Gastrocnemius medialis (tissue), 4 donors: Measurements from ENCODE around the gene KLC3. TPM values are rescaled to one million over a fixed set of nuclear protein-coding genes. Genes with fewer than 3 reads are reported as not detected.
A peak's percentile ranks its signal among the peaks of the same experiment; 100 is the strongest.
"Not testable (repeated sequence)": the region's sequence is repeated elsewhere in the genome, so short reads cannot be mapped to it uniquely, and the experiment has no call there.

Source experiments
- ATAC-seq, 2 donors: fragments of 150-250 bp; one replicate each; pipeline ENCODE4 v1.9.1; 2016
- DNase-seq, 2 donors: peaks; one replicate each; pipeline ENCODE4 v3.0.0-alpha.2; 2019
- H3K27ac ChIP-seq, 4 donors: fragments of 200-600 bp; sonication (generic); 1 replicate in 1 of 4; 2 replicates in 3 of 4; pipeline ENCODE4 v1.5.1; 2016 to 2018; ENCODE audit warnings: mild to moderate bottlenecking in 2 of 4, moderate library complexity in 1 of 4
- H3K27me3 ChIP-seq, 3 donors: fragments of 200-600 bp; sonication (generic) in 2 of 3; 1 replicate in 1 of 3; 2 replicates in 2 of 3; pipeline versions ENCODE4 v1.5.1 to v1.6.0; 2016 to 2019; ENCODE audit warnings: mild to moderate bottlenecking in 1 of 3, moderate library complexity in 1 of 3
- H3K36me3 ChIP-seq, 2 donors: fragments of 200-600 bp; sonication (generic) in 1 of 2; one replicate each; pipeline ENCODE4 v1.5.1; 2017 to 2018
- H3K4me1 ChIP-seq, 2 donors: fragments of 200-600 bp; sonication (generic) in 1 of 2; one replicate each; pipeline ENCODE4 v1.5.1; 2016 to 2017; ENCODE audit warnings: mild to moderate bottlenecking in 2 of 2
- H3K4me3 ChIP-seq, 4 donors: fragments of 200-600 bp; sonication (generic) in 3 of 4; 1 replicate in 1 of 4; 2 replicates in 3 of 4; pipeline ENCODE4 v1.5.1; 2016 to 2019; ENCODE audit warnings: mild to moderate bottlenecking in 2 of 4
- H3K9me3 ChIP-seq, 3 donors: fragments of 200-600 bp; sonication (generic) in 2 of 3; 1 replicate in 1 of 3; 2 replicates in 2 of 3; pipeline ENCODE4 v1.5.1; 2016 to 2019
- POLR2A ChIP-seq, 2 donors: fragments of 450-650 bp; IDR thresholded peaks; one replicate each; pipeline ENCODE4 v1.6.1; 2017; ENCODE audit warnings: antibody characterized with exemption in 2 of 2, mild to moderate bottlenecking in 2 of 2, moderate library complexity in 2 of 2
- in situ Hi-C, 4 donors: fragments of 200-750 bp; cut with MboI; loops; one replicate each; pipeline versions ENCODE4 v1.15.0 to v1.8.0; 2017; ENCODE audit warnings: low sequenced_read_pairs in 4 of 4
- intact Hi-C: fragments of 100-400 bp; cut with DNase I; formaldehyde crosslinking; loops from one replicate; pipeline ENCODE4 v1.15.1; 2023; ENCODE audit warnings: low total_unique reads
- total RNA-seq, 4 donors: library from RNA; depleted of rRNA; stranded (reverse); fragments of >200 nt; gene quantifications; one replicate each; pipeline versions ENCODE4 v1.1.0 to v1.2.3, GENCODE V29; 2016
- TF ChIP-seq, protein P1 (sequence below), 5 experiments: fragments of 450-650 bp in 3 of 5; fragments of 200-600 bp in 2 of 5; sonication (generic) in 2 of 5; IDR thresholded peaks in 4 of 5; conservative IDR thresholded peaks in 1 of 5; 1 replicate in 4 of 5; 2 replicates in 1 of 5; pipeline ENCODE4 v1.5.1; 2016 to 2019; ENCODE audit warnings: antibody characterized with exemption in 5 of 5, mild to moderate bottlenecking in 3 of 5, moderate library complexity in 3 of 5

KLC3 gene
- total RNA-seq, 4 donors from 2014 or later, result 2.7 TPM; not detected in 3

- peak overlapping the region in 3 of 4 donors; percentile 97 to 100 (median 99) for H3K27ac ChIP-seq
- DNase-seq (no peak), ATAC-seq (no peak)
- peaks cover 20 to 29% of the 10 kb centered on the region in 2 donors for H3K4me1 ChIP-seq
- no peaks in the 10 kb centered on the region for H3K9me3 ChIP-seq
- in situ Hi-C loops, result no loop called here
- H3K36me3 ChIP-seq, result peaks cover 0 to 11% of the 10 kb centered on the region in 2 donors
- no peaks in the 10 kb centered on the region for H3K27me3 ChIP-seq
- no peak for TF ChIP-seq POLR2A (IDR thresholded peaks at IDR 0.05)
- TF ChIP-seq, protein P1, sequence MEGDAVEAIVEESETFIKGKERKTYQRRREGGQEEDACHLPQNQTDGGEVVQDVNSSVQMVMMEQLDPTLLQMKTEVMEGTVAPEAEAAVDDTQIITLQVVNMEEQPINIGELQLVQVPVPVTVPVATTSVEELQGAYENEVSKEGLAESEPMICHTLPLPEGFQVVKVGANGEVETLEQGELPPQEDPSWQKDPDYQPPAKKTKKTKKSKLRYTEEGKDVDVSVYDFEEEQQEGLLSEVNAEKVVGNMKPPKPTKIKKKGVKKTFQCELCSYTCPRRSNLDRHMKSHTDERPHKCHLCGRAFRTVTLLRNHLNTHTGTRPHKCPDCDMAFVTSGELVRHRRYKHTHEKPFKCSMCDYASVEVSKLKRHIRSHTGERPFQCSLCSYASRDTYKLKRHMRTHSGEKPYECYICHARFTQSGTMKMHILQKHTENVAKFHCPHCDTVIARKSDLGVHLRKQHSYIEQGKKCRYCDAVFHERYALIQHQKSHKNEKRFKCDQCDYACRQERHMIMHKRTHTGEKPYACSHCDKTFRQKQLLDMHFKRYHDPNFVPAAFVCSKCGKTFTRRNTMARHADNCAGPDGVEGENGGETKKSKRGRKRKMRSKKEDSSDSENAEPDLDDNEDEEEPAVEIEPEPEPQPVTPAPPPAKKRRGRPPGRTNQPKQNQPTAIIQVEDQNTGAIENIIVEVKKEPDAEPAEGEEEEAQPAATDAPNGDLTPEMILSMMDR (IDR thresholded peaks at IDR 0.05 in 4 of 5, conservative IDR thresholded peaks at IDR 0.05 in 1 of 5), result no peak
- H3K4me3 ChIP-seq, result no peak overlapping the region
- intact Hi-C loops, result loop anchor here (5.0 kb wide), 1 partner anchor 115 kb away; the partner anchor contains the start of gene ERCC1
Observed at GRCh38 chr19:45307361-45307760, 33.2 kb upstream of the KLC3 start.

GRCh38 chr19:45309322-45309721, 31.2 kb upstream of the KLC3 start:
- in situ Hi-C loops, DNase-seq, H3K27me3 ChIP-seq, ATAC-seq, H3K9me3 ChIP-seq, H3K4me3 ChIP-seq: not testable (repeated sequence)
- peak overlapping the region; percentile 97 to 100 (median 100) for H3K27ac ChIP-seq
- intact Hi-C loops, result loop anchor here (5.0 kb wide), 1 partner anchor 113 kb away; the partner anchor contains the start of gene ERCC1
- H3K36me3 ChIP-seq, result peaks cover 0 to 11% of the 10 kb centered on the region in 2 donors
- peaks cover 30 to 36% of the 10 kb centered on the region in 2 donors for H3K4me1 ChIP-seq

DNA sequence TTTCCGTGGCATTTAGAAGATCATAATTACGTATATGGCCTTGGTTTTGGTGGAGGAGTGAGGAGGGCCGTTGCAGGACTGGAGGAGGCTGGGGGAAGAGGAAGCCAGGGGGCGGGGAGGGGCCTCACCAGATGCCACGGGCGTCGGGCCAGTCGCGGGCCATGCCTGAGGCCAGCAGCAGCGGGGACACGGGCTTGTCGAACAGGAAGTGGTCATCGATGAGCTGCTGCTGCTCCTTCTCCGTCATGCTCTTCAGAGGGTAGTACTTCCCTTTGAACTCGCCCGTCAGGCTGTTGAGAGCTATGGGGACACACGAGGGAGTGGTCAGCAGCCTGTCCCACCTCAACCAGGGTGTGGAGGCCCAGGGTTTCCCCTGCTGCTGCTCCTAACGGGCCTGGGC, 28.9 kb upstream of the KLC3 start:
- no peak for TF ChIP-seq POLR2A (IDR thresholded peaks at IDR 0.05)
- TF ChIP-seq, protein P1 (IDR thresholded peaks at IDR 0.05 in 4 of 5, conservative IDR thresholded peaks at IDR 0.05 in 1 of 5), result no peak
- ATAC-seq, result peak in 1 of 2 donors; percentile 4
- no peaks in the 10 kb centered on the region for H3K27me3 ChIP-seq
- in situ Hi-C loops (no loop called here), intact Hi-C loops (no loop called here)
- H3K27ac ChIP-seq, result peak overlapping the region; percentile 97 to 100 (median 100)
- no peak overlapping the region for H3K4me3 ChIP-seq
- H3K4me1 ChIP-seq, result peaks cover 19 to 28% of the 10 kb centered on the region in 2 donors
- no peaks in the 10 kb centered on the region for H3K9me3 ChIP-seq
- peaks cover 0 to 14% of the 10 kb centered on the region in 2 donors for H3K36me3 ChIP-seq
- peak in 1 of 2 donors; percentile 66 for DNase-seq

- intact Hi-C loops, in situ Hi-C loops, ATAC-seq, H3K27me3 ChIP-seq, H3K36me3 ChIP-seq, H3K4me3 ChIP-seq, H3K9me3 ChIP-seq: not testable (repeated sequence)
- Histone ChIP-seq H3K4me1 (peaks cover 19 to 32% of the 10 kb centered on the region in 2 donors), H3K27ac (peak overlapping the region; percentile 97 to 100 (median 100))
- peak in 1 of 2 donors; percentile 57 for DNase-seq
Observed at GRCh38 chr19:45312285-45312684, 28.3 kb upstream of the KLC3 start.

- Histone ChIP-seq H3K27ac (peak overlapping the region; percentile 97 to 100 (median 100)), H3K4me1 (peaks cover 29 to 45% of the 10 kb centered on the region in 2 donors), H3K36me3 (peaks cover 0 to 26% of the 10 kb centered on the region in 2 donors), H3K4me3 (no peak overlapping the region), H3K27me3 (no peaks in the 10 kb centered on the region), H3K9me3 (no peaks in the 10 kb centered on the region)
- intact Hi-C loops, result no loop called here
- ATAC-seq (no peak), DNase-seq (no peak)
- TF ChIP-seq, protein P1 (IDR thresholded peaks at IDR 0.05 in 4 of 5, conservative IDR thresholded peaks at IDR 0.05 in 1 of 5), result no peak
- TF ChIP-seq POLR2A (IDR thresholded peaks at IDR 0.05), result no peak
- in situ Hi-C loops, result no loop called here
Observed at GRCh38 chr19:45314708-45315245, 25.8 kb upstream of the KLC3 start.
